Measurements from ENCODE around the gene KRAS. TPM values are rescaled to one million over a fixed set of nuclear protein-coding genes. Genes with fewer than 3 reads are reported as not detected.

The KRAS gene
- total RNA-seq, 2 donors from 2014 or later, result 9.6 to 9.9 TPM

DNA sequence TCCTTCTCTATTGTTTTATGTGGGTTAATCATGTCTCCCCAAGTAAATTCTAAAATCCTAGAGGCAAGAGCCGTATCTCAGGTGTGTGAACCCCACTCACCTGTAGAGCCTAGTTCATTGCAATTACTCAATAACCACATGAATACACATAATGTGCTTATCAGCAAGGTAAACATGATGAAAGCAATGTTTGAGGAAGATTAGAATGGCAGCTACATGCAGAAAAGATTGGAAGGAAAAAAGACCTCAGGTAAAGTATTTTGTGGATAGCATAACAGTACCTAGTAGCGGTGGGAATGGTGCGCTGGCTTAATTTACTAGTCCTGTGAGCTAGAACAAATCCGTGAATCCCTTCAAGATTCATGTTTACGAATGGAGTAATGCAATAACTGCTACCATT is 5.3 kb upstream of the KRAS start:
- Histone ChIP-seq H3K4me1 (no peaks in the 10 kb centered on the region), H3K4me3 (no peak overlapping the region), H3K27me3 (no peaks in the 10 kb centered on the region), H3K36me3 (no peaks in the 10 kb centered on the region), H3K27ac (no peak overlapping the region), H3K9me3 (no peaks in the 10 kb centered on the region)
- TF ChIP-seq, protein P1, sequence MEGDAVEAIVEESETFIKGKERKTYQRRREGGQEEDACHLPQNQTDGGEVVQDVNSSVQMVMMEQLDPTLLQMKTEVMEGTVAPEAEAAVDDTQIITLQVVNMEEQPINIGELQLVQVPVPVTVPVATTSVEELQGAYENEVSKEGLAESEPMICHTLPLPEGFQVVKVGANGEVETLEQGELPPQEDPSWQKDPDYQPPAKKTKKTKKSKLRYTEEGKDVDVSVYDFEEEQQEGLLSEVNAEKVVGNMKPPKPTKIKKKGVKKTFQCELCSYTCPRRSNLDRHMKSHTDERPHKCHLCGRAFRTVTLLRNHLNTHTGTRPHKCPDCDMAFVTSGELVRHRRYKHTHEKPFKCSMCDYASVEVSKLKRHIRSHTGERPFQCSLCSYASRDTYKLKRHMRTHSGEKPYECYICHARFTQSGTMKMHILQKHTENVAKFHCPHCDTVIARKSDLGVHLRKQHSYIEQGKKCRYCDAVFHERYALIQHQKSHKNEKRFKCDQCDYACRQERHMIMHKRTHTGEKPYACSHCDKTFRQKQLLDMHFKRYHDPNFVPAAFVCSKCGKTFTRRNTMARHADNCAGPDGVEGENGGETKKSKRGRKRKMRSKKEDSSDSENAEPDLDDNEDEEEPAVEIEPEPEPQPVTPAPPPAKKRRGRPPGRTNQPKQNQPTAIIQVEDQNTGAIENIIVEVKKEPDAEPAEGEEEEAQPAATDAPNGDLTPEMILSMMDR (IDR thresholded peaks at IDR 0.05), result no peak
- DNase-seq (ENCODE audit: low spot score), result no peak

DNA sequence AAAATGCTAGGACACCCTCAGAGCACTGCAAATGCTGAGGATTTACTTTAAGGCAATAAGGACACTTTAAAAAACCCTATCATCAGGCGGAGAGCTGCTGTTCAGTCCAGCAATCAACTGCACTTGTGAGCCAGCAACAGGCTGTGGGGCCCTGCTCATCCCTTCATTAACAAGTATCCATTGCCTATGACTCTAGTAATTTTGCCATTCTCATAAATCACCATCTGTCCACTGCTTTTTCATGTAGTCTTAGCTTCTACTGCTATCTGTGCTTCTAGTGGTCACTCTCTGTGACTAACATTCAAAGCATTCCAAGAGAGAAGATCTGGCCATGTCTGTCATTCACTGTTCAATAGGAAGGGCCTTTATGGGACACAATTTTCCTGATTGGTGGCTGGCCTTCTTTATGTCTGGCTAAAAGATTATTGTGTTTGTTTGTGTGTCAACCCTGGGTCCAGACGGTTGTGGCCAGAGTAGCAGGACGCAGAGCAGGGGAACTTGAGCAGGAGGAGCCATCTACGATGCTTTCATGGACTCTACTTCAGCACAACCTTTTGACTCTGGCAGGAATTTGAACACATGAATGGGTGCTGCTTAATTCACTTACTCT is 3.6 kb upstream of the KRAS start:
- Histone ChIP-seq H3K36me3 (no peaks in the 10 kb centered on the region), H3K27ac (no peak overlapping the region), H3K4me1 (peaks cover 0 to 5% of the 10 kb centered on the region in 2 donors), H3K27me3 (no peaks in the 10 kb centered on the region), H3K4me3 (no peak overlapping the region), H3K9me3 (no peaks in the 10 kb centered on the region)
- no peak for DNase-seq (ENCODE audit: low spot score)
- TF ChIP-seq, protein P1 (IDR thresholded peaks at IDR 0.05), result no peak

DNA sequence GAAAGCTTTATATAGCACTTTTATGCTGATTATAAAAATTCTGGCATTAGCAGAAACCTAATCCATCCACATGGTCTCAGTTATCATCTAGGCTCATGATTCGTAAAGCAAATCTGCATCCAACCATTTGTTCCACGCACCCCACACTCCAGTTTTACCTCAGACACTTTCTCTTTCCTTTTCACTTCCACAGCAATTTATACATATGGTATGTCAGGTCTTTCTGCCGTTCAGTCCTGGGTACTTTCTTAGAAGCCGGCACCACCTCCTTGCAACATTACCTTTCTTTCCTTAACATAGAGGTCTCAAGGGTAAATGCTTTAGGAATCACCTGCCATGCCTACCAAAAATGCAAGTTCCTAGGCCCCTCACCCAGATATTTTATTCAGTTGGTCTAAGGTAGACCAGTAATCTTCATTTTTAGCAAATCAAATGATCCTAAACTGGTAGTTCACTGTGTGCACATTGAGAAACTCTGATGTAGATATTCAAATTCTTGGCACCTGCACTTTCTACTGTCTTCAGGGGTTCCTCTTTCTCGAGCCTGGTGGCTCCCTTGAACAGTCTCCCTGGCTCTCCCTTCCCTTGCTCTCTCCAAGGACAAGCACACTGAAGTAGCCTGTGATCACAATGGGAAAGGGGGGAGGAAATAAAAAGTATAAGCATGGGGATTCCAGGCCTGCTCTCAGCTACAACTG is 2.8 kb upstream of the KRAS start:
- Histone ChIP-seq H3K4me1 (peaks cover 0 to 8% of the 10 kb centered on the region in 2 donors), H3K36me3 (no peaks in the 10 kb centered on the region), H3K4me3 (no peak overlapping the region), H3K9me3 (no peaks in the 10 kb centered on the region), H3K27me3 (no peaks in the 10 kb centered on the region), H3K27ac (no peak overlapping the region)
- DNase-seq (ENCODE audit: low spot score), result no peak
- TF ChIP-seq, protein P1 (IDR thresholded peaks at IDR 0.05), result no peak

DNA sequence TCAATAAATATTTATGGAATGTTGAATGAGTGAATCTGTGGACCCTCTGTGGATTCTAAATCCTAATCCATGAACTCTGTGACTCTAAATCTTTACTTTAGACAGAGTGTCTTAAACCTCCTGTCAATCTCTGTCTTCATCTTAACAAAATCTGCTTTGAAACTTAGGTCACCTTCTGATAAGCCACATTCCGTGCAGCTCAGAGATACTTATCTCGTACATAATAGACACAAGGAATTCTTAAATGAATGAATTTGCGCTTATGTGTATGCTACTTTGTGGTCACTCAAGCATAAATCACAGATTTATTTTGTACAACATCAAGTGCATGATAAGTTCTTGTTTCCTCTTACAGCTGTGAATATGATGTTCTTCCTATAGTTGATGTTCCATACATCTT is 2.2 kb upstream of the KRAS start:
- no peaks in the 10 kb centered on the region for H3K27me3 ChIP-seq
- H3K9me3 ChIP-seq, result no peaks in the 10 kb centered on the region
- no peak overlapping the region for H3K4me3 ChIP-seq
- no peak overlapping the region for H3K27ac ChIP-seq
- TF ChIP-seq, protein P1 (IDR thresholded peaks at IDR 0.05), result no peak
- no peak for DNase-seq (ENCODE audit: low spot score)
- H3K4me1 ChIP-seq, result peaks cover 0 to 8% of the 10 kb centered on the region in 2 donors
- H3K36me3 ChIP-seq, result no peaks in the 10 kb centered on the region

DNA sequence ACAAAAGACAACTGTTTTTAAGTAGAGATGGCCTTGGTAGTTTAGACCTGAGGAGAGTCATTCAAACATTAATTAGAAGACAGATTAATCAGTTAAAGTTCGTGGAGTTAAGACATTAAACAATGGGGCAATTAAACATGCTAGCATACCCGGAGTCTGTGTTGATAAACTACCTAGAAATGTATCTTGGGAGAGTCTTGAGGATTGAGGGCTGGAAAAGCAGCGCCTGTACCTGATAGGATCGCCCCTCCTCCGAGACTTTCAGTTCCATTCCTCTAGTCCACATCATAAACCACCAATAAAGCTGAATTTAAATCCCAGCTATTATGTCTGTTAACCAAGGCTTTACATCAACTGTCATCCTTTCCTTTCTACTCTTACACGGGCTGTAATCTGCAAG is 1.0 kb upstream of the KRAS start:
- Histone ChIP-seq H3K36me3 (no peaks in the 10 kb centered on the region), H3K9me3 (no peaks in the 10 kb centered on the region), H3K4me3 (peak overlapping the region; percentile 99 to 100), H3K4me1 (peaks cover 0 to 8% of the 10 kb centered on the region in 2 donors), H3K27me3 (no peaks in the 10 kb centered on the region), H3K27ac (peak overlapping the region; percentile 95 to 98)
- TF ChIP-seq, protein P1 (IDR thresholded peaks at IDR 0.05), result no peak
- DNase-seq (ENCODE audit: low spot score), result no peak
